C4-2B (cell line): ENCODE data around the gene PACSIN1.

Source experiments
- H3K27ac ChIP-seq: fragments of 450-650 bp; 2 replicates; pipeline ENCODE4 v1.5.1; 2017
- CTCF ChIP-seq: fragments of 450-650 bp; conservative IDR thresholded peaks from 2 replicates; pipeline ENCODE4 v1.5.1; 2017; ENCODE audit warnings: mild to moderate bottlenecking
- ZFX ChIP-seq: fragments of 450-650 bp; IDR thresholded peaks from 2 replicates; pipeline ENCODE4 v1.6.1; 2017

Gene PACSIN1

GRCh38 chr6:34511915-34512737, 46.2 kb downstream of the PACSIN1 start:
- H3K27ac ChIP-seq = no peak overlapping the region
- TF ChIP-seq CTCF = no peak
- no peak for TF ChIP-seq ZFX

GRCh38 chr6:34512738-34513115, 46.9 kb downstream of the PACSIN1 start:
- H3K27ac ChIP-seq = no peak overlapping the region
- TF ChIP-seq ZFX = no peak
- TF ChIP-seq CTCF = no peak

- TF ChIP-seq ZFX (no peak), CTCF (no peak)
These were observed 47.8 kb downstream of the PACSIN1 start for GRCh38 chr6:34513646-34514045.

GRCh38 chr6:34514112-34514511, 48.2 kb downstream of the PACSIN1 start:
- H3K27ac ChIP-seq = no peak overlapping the region

More at GRCh38 chr6:34513646-34514045, 47.8 kb downstream of the PACSIN1 start:
- no peak overlapping the region for H3K27ac ChIP-seq

GRCh38 chr6:34514593-34515472, 49.0 kb downstream of the PACSIN1 start:
- TF ChIP-seq ZFX (no peak), CTCF (no peak)
- H3K27ac ChIP-seq = no peak overlapping the region

More at GRCh38 chr6:34514112-34514511, 48.2 kb downstream of the PACSIN1 start:
- TF ChIP-seq CTCF (no peak), ZFX (no peak)

GRCh38 chr6:34515473-34516387, 49.9 kb downstream of the PACSIN1 start:
- H3K27ac ChIP-seq = no peak overlapping the region
- TF ChIP-seq CTCF (no peak), ZFX (no peak)
